H1 (cell line): ENCODE measurements around the gene MFSD2A. TPM values are rescaled to one million over a fixed set of nuclear protein-coding genes. Genes with fewer than 3 reads are reported as not detected.
A peak's percentile ranks its signal among the peaks of the same experiment; 100 is the strongest.

Source experiments
- CTCF ChIA-PET: fragments of 300-600 bp; sonication (Branson Sonifier 250); formaldehyde crosslinking; loops from one replicate; lab custom pipeline; 2021; ENCODE audit not compliant: partially characterized antibody; lab: Charles Lee
- POLR2A ChIA-PET: fragments of 300-600 bp; sonication (Branson Sonifier 250); formaldehyde crosslinking; loops from one replicate; lab custom pipeline; 2021; ENCODE audit warnings: inconsistent platforms; ENCODE audit not compliant: partially characterized antibody; lab: Charles Lee
- DNase-seq, 2 experiments: peaks; one replicate each; pipeline versions ENCODE4 v3.0.0 to v3.0.0-alpha.2; 2010 to 2022; ENCODE audit warnings: low spot score in 2 of 2, low read depth in 1 of 2, mixed read lengths in 1 of 2
- FAIRE-seq: peaks from 2 replicates; lab custom pipeline; 2011; peaks lifted over from hg19 to GRCh38; lab: Jason Lieb, UNC
- H2AFZ ChIP-seq: 2 replicates; pipeline ENCODE4 v1.8.1; 2012; ENCODE audit warnings: low read length, inconsistent platforms
- H2AK5ac ChIP-seq: 2 replicates; pipeline ENCODE4 v1.6.1; 2013; ENCODE audit warnings: low read depth, low read length
- H2BK120ac ChIP-seq: replicated peaks from 2 replicates; pipeline ENCODE3; 2013; ENCODE audit warnings: low read depth, low read length, inconsistent platforms
- H2BK12ac ChIP-seq: 2 replicates; pipeline ENCODE4 v1.6.1; 2013; ENCODE audit warnings: low read depth, low read length
- H2BK15ac ChIP-seq: 2 replicates; pipeline ENCODE4 v1.6.1; 2013; ENCODE audit warnings: low read length
- H2BK20ac ChIP-seq: 2 replicates; pipeline ENCODE4 v1.6.1; 2013; ENCODE audit warnings: low read length
- H2BK5ac ChIP-seq: 2 replicates; pipeline ENCODE4 v1.6.1; 2013; ENCODE audit warnings: low read depth, low read length
- H3K14ac ChIP-seq: 2 replicates; pipeline ENCODE4 v1.6.1; 2013; ENCODE audit warnings: inconsistent platforms; ENCODE audit not compliant: insufficient read length
- H3K18ac ChIP-seq: 2 replicates; pipeline ENCODE4 v1.6.1; 2013; ENCODE audit warnings: low read length; ENCODE audit errors: extremely low read depth
- H3K23ac ChIP-seq: 2 replicates; pipeline ENCODE4 v1.6.1; 2013; ENCODE audit warnings: inconsistent platforms; ENCODE audit not compliant: insufficient read length
- H3K23me2 ChIP-seq: 2 replicates; pipeline ENCODE4 v1.6.1; 2013; ENCODE audit warnings: low read depth, low read length
- H3K27ac ChIP-seq: 2 replicates; pipeline ENCODE4 v1.6.1; 2011; ENCODE audit warnings: low read depth, low read length, inconsistent platforms
- H3K27me3 ChIP-seq, 4 experiments: replicated peaks in 1 of 4; 1 replicate in 1 of 4; 2 replicates in 3 of 4; pipeline versions ENCODE4 v1.6.1 to v1.8.1; 2011 to 2013; ENCODE audit warnings: low read length in 3 of 4, mild to moderate bottlenecking in 3 of 4, inconsistent platforms in 2 of 4, mixed read lengths in 2 of 4, moderate library complexity in 1 of 4; ENCODE audit not compliant: control insufficient read depth in 3 of 4, insufficient read depth in 3 of 4; ENCODE audit errors: extremely low read depth in 1 of 4
- H3K36me3 ChIP-seq, 4 experiments: 2 replicates each; pipeline versions ENCODE4 v1.6.1 to v1.8.1; 2011 to 2013; ENCODE audit warnings: mild to moderate bottlenecking in 4 of 4, low read length in 3 of 4, moderate library complexity in 2 of 4, control low read depth in 1 of 4, inconsistent platforms in 1 of 4; ENCODE audit not compliant: insufficient read depth in 4 of 4, control insufficient read depth in 2 of 4
- H3K4ac ChIP-seq: replicated peaks from 2 replicates; pipeline ENCODE3; 2013; ENCODE audit warnings: low read length, low read depth, mixed read lengths, inconsistent platforms; ENCODE audit not compliant: insufficient read length
- H3K4me1 ChIP-seq, 4 experiments: replicated peaks in 1 of 4; 1 replicate in 1 of 4; 2 replicates in 3 of 4; pipeline versions ENCODE4 v1.6.1 to v1.8.1; 2011 to 2013; ENCODE audit warnings: low read length in 3 of 4, inconsistent platforms in 2 of 4, mixed read lengths in 1 of 4; ENCODE audit not compliant: insufficient read depth in 4 of 4, control insufficient read depth in 3 of 4
- H3K4me2 ChIP-seq, 2 experiments: 2 replicates each; pipeline versions ENCODE4 v1.6.1 to v1.8.1; 2011 to 2013; ENCODE audit warnings: low read depth in 2 of 2, low read length in 2 of 2, control low read depth in 1 of 2, inconsistent platforms in 1 of 2, mild to moderate bottlenecking in 1 of 2; ENCODE audit not compliant: insufficient read depth in 1 of 2
- H3K4me3 ChIP-seq, 4 experiments: fragments of 200-600, 300-600 bp in 1 of 4; sonication (generic), shearing (Covaris generic), sonication (Bioruptor Twin) in 1 of 4; 2 replicates each; pipeline versions ENCODE4 v1.5.1 to v1.8.1; 2011 to 2016; ENCODE audit warnings: low read length in 4 of 4, low read depth in 3 of 4, control low read depth in 2 of 4, inconsistent platforms in 2 of 4, mild to moderate bottlenecking in 2 of 4, mixed read lengths in 1 of 4, moderate library complexity in 1 of 4; ENCODE audit not compliant: insufficient read depth in 2 of 4; ENCODE audit errors: extremely low read depth in 1 of 4
- H3K56ac ChIP-seq: replicated peaks from 2 replicates; pipeline ENCODE3; 2013; ENCODE audit warnings: low read depth, mild to moderate bottlenecking, mixed read lengths, low read length, inconsistent platforms; ENCODE audit not compliant: insufficient read length
- H3K79me1 ChIP-seq: 2 replicates; pipeline ENCODE4 v1.6.1; 2013; ENCODE audit warnings: low read depth, low read length, control low read depth
- H3K79me2 ChIP-seq, 2 experiments: 2 replicates each; pipeline versions ENCODE4 v1.6.1 to v1.8.1; 2012 to 2013; ENCODE audit warnings: low read length in 2 of 2, mild to moderate bottlenecking in 2 of 2, inconsistent platforms in 1 of 2; ENCODE audit not compliant: insufficient read depth in 2 of 2, control insufficient read depth in 1 of 2
- H3K9ac ChIP-seq, 4 experiments: replicated peaks in 1 of 4; 1 replicate in 1 of 4; 2 replicates in 3 of 4; pipeline versions ENCODE4 v1.6.1 to v1.8.1; 2011 to 2013; ENCODE audit warnings: low read depth in 3 of 4, low read length in 3 of 4, control low read depth in 2 of 4, mild to moderate bottlenecking in 2 of 4, moderate library complexity in 2 of 4, inconsistent platforms in 1 of 4; ENCODE audit errors: extremely low read depth in 1 of 4
- H3K9me3 ChIP-seq, 2 experiments: 2 replicates each; pipeline versions ENCODE4 v1.6.1 to v1.8.1; 2012 to 2013; ENCODE audit warnings: mild to moderate bottlenecking in 2 of 2, moderate library complexity in 2 of 2, control low read depth in 1 of 2, inconsistent platforms in 1 of 2, low read depth in 1 of 2, low read length in 1 of 2, mixed read lengths in 1 of 2; ENCODE audit not compliant: insufficient read depth in 2 of 2
- H4K20me1 ChIP-seq, 2 experiments: replicated peaks in 1 of 2; 2 replicates each; pipeline versions ENCODE3 to v1.8.1; 2011 to 2013; ENCODE audit warnings: inconsistent platforms in 2 of 2, low read length in 2 of 2, mild to moderate bottlenecking in 1 of 2; ENCODE audit not compliant: insufficient read depth in 2 of 2, control insufficient read depth in 1 of 2
- H4K5ac ChIP-seq: 2 replicates; pipeline ENCODE4 v1.6.1; 2013; ENCODE audit warnings: low read length, low read depth, mixed read lengths, inconsistent platforms; ENCODE audit not compliant: insufficient read length
- H4K8ac ChIP-seq: 2 replicates; pipeline ENCODE4 v1.8.0; 2013; ENCODE audit warnings: mild to moderate bottlenecking, moderate library complexity, low read length, inconsistent platforms; ENCODE audit not compliant: insufficient read depth; ENCODE audit errors: extremely low read depth
- H4K91ac ChIP-seq: replicated peaks from 2 replicates; pipeline ENCODE3; 2013; ENCODE audit warnings: low read length, mixed read lengths, inconsistent platforms; ENCODE audit not compliant: insufficient read length
- ASH2L ChIP-seq: fragments of 200-600, 300-600 bp; sonication (generic); IDR thresholded peaks from one replicate; pipeline ENCODE4 v1.7.1; 2017; ENCODE audit warnings: low read length
- CEBPB ChIP-seq: IDR thresholded peaks from 2 replicates; pipeline ENCODE4 v1.6.1; 2012; ENCODE audit warnings: low read depth, low read length
- CHD1 ChIP-seq: IDR thresholded peaks from 2 replicates; pipeline ENCODE4 v1.6.1; 2012; ENCODE audit warnings: low read depth, low read length, improper control_type of control experiment
- CHD2 ChIP-seq: IDR thresholded peaks from 2 replicates; pipeline ENCODE4 v1.6.1; 2012; ENCODE audit warnings: low read length, improper control_type of control experiment
- E2F6 ChIP-seq: IDR thresholded peaks from 2 replicates; pipeline ENCODE4 v1.6.1; 2012; ENCODE audit warnings: inconsistent platforms
- MAX ChIP-seq: IDR thresholded peaks from 2 replicates; pipeline ENCODE4 v1.6.1; 2012; ENCODE audit warnings: inconsistent platforms
- NANOG ChIP-seq: IDR thresholded peaks from 2 replicates; pipeline ENCODE4 v1.6.1; 2011; ENCODE audit warnings: low read length, low read depth, mild to moderate bottlenecking, inconsistent platforms; ENCODE audit not compliant: insufficient read depth, poor library complexity, severe bottlenecking
- RNF2 ChIP-seq: fragments of 200-900, 300-1000 bp; sonication (generic); IDR thresholded peaks from 2 replicates; pipeline ENCODE4 v1.7.1; 2016; ENCODE audit warnings: borderline replicate concordance, low read depth, mild to moderate bottlenecking, antibody characterized with exemption, low read length; ENCODE audit not compliant: poor library complexity, severe bottlenecking; ENCODE audit errors: missing control alignments
- RXRA ChIP-seq: IDR thresholded peaks from 2 replicates; pipeline ENCODE4 v1.6.1; 2011; ENCODE audit warnings: low read depth, mild to moderate bottlenecking, low read length, moderate library complexity; ENCODE audit not compliant: insufficient read depth
- SRF ChIP-seq: IDR thresholded peaks from 2 replicates; pipeline ENCODE4 v1.6.1; 2011; ENCODE audit warnings: mild to moderate bottlenecking, low read depth, low read length, moderate library complexity
- TAF7 ChIP-seq: optimal IDR thresholded peaks from 2 replicates; pipeline ENCODE3; 2011; ENCODE audit warnings: low read depth, mild to moderate bottlenecking, inconsistent platforms, low read length, moderate library complexity, borderline replicate concordance
- ZNF274 ChIP-seq: IDR thresholded peaks from 2 replicates; pipeline ENCODE4 v1.7.0; 2012; ENCODE audit warnings: low read length, borderline replicate concordance; ENCODE audit errors: extremely low read depth
- WGBS, 2 experiments: shearing (Covaris generic) in 1 of 2; methylation state at CpG; one replicate each; pipeline versions ENCODE4 v1.1.6 to v1.1.7; 2013 to 2015; ENCODE audit warnings: low lambda C conversion rate in 2 of 2, mixed read lengths in 2 of 2, inconsistent platforms in 1 of 2, low coverage in 1 of 2, missing lambda C conversion rate in 1 of 2; ENCODE audit not compliant: insufficient replicate concordance in 2 of 2, insufficient coverage in 1 of 2, insufficient read length in 1 of 2; ENCODE audit errors: extremely low coverage in 1 of 2, missing lambda C conversion rate in 1 of 2; 5-methylcytosine and 5-hydroxymethylcytosine counted together
- polyA plus RNA-seq, 7 experiments: library from polyadenylated mRNA; depleted of rRNA in 3 of 7; stranded (reverse) in 5 of 7; unstranded in 2 of 7; fragments of >200 nt in 5 of 7; fragments of 200-250 nt in 2 of 7; gene quantifications; 1 replicate in 5 of 7; 2 replicates in 1 of 7; 4 replicates in 1 of 7; pipeline versions ENCODE4 v1.2.1 to v1.2.3, GENCODE V29; 2011 to 2013; ENCODE audit warnings: missing spikeins in 2 of 7, mixed read lengths in 2 of 7
- total RNA-seq: library from RNA; stranded (reverse); fragmentation: NEBNext Ultra II Directional; extraction: Animal tissue kit (Norgen Biotek cat#: 25700); gene quantifications from 2 replicates; pipeline ENCODE4 v1.2.1, GENCODE V29; 2021

Gene MFSD2A
- total and polyA plus RNA-seq, 2 of the 8 experiments (the other 6 are each of a cell fraction or from before 2014, with no cell fraction given): 18.3 to 25.9 TPM

- H3K23me2 ChIP-seq: no peaks in the 10 kb centered on the region
- no peak overlapping the region for H2BK5ac ChIP-seq
- H3K18ac ChIP-seq: no peak overlapping the region
- H4K8ac ChIP-seq: no peak overlapping the region
- peak overlapping the region; percentile 67; the same call in 1 of the 2 replicates for H3K27ac ChIP-seq
- no peak for FAIRE-seq
- H3K4me1 ChIP-seq: peaks cover 0 to 7% (median 3%) of the 10 kb centered on the region in 4 experiments; a peak in 3 of 7 replicates
- no peaks in the 10 kb centered on the region for H3K27me3 ChIP-seq
- H3K9me3 ChIP-seq: 0 out of 4 replicates have a peak, but pooled peaks cover 0 to 5% of the 10 kb centered on the region in 2 experiments
- WGBS, 2 experiments: 49% methylated on average over 8 of the region's 8 CpGs; no CpG with 5 or more reads in 1 of the 2 experiments
- H3K36me3 ChIP-seq: no peaks in the 10 kb centered on the region
- no peak overlapping the region for H3K23ac ChIP-seq
- no peak overlapping the region for H3K4me3 ChIP-seq
- H4K5ac ChIP-seq: peak overlapping the region; percentile 78
- H3K79me1 ChIP-seq: no peaks in the 10 kb centered on the region
- no peak overlapping the region for H3K9ac ChIP-seq
- no peak overlapping the region for H4K91ac ChIP-seq
- H2AK5ac ChIP-seq: no peak overlapping the region
- H3K79me2 ChIP-seq: no peaks in the 10 kb centered on the region
- no peak overlapping the region for H2BK120ac ChIP-seq
- no peaks in the 10 kb centered on the region for H4K20me1 ChIP-seq
- no peak overlapping the region for H2BK12ac ChIP-seq
- H3K4ac ChIP-seq: no peak overlapping the region
- no peak overlapping the region for H3K14ac ChIP-seq
- no peak overlapping the region for H2BK20ac ChIP-seq
- ChIA-PET CTCF (interaction anchor here (0.9 to 2.0 kb wide), 8 partner anchors 56 to 462 kb away, joined by 3 to 5 read pairs (median 4); no protein-coding TSS in a partner anchor), POLR2A (interaction anchor here (0.6 to 1.4 kb wide), 10 partner anchors 9 to 64 kb away, joined by 3 to 8 read pairs (median 3); partner anchors contain the start of genes CAP1 and MFSD2A)
- no peak for DNase-seq
- H3K56ac ChIP-seq: no peak overlapping the region
- no peak overlapping the region for H3K4me2 ChIP-seq
- no peak overlapping the region for H2BK15ac ChIP-seq
- H2AFZ ChIP-seq: no peak overlapping the region
- TF ChIP-seq MAX (no peak), TAF7 (no peak), CEBPB (no peak), RXRA (no peak), RNF2 (no peak), SRF (peak; percentile 94), CHD2 (no peak), E2F6 (no peak), CHD1 (no peak), ASH2L (no peak), ZNF274 (no peak), NANOG (no peak)
Observed at GRCh38 chr1:39976732-39977131, 21.8 kb downstream of the MFSD2A start.
